HEK293T (cell line): ENCODE results near the gene NR1H3.

ENCODE experiments used
- ARNT ChIP-seq: fragments of 450-650 bp; IDR thresholded peaks from 2 replicates; pipeline ENCODE4 v1.6.1; 2017; ENCODE audit warnings: mild to moderate bottlenecking
- SP1 ChIP-seq: fragments of 450-650 bp; IDR thresholded peaks from 2 replicates; pipeline ENCODE4 v1.6.1; 2017
- SUZ12 ChIP-seq: fragments of 450-650 bp; IDR thresholded peaks from 2 replicates; pipeline ENCODE4 v1.6.1; 2016; ENCODE audit warnings: mild to moderate bottlenecking

DNA sequence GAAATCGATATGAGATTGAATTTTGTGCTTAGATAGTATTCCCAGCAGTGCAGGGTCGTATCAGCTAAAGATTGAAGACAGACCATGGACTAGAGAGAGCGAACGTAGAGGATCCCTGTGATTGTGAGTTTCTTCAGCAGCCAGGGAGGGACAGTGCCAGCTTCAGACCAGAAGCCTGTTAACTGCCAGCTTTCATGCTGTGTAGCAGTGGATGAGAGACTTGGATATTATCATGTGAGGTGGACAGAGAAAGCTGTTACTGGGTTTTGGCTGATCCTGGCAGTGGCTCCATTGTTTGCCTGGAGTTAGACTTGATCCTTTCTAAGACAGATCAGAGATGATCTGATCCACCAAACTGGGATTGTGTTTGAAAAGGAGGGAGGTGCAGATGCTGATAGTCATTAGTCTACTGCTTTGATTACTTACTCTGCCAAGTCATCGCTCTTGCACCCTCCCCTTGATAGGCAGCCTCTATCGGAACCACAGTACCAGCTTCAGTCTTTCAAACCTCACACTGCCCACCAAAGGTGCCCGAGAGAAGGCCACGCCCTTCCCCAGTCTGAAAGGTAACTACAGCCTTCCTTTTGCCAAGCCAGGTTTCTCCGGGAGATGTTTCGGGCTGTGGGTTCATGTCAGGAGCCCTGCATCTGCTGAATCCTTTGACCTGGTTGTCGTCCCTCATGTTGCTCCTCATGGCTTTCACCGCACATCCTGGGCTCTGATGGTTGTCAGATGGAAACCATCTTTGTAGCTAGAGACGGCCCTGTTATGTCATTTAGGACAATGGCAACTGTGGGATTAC lies 28.4 kb downstream of the NR1H3 start:
- no peak for TF ChIP-seq SUZ12
- TF ChIP-seq ARNT: no peak
- no peak for TF ChIP-seq SP1
